GM23338 (cell line): ENCODE measurements around the gene GNA12. TPM values are rescaled to one million over a fixed set of nuclear protein-coding genes. Genes with fewer than 3 reads are reported as not detected.
A peak's percentile ranks its signal among the peaks of the same experiment; 100 is the strongest.

Experiments used
- ATAC-seq: fragments of 200-7000 bp; cut with Tn5 transposase; 3 replicates; pipeline ENCODE4 v1.9.1; 2020
- DNase-seq: peaks from one replicate; pipeline ENCODE4 v3.0.0-alpha.2; 2015; ENCODE audit warnings: low spot score
- H2AFZ ChIP-seq: fragments of 200-600 bp; sonication (generic); 2 replicates; pipeline ENCODE4 v1.8.0; 2016; ENCODE audit warnings: antibody characterized with exemption, mild to moderate bottlenecking, moderate library complexity
- H3F3A ChIP-seq: fragments of 200-600 bp; sonication (generic); replicated peaks from 2 replicates; pipeline ENCODE4 v1.8.0; 2017; ENCODE audit warnings: antibody characterized with exemption, mixed run types, low read depth
- H3K27ac ChIP-seq: fragments of 200-600 bp; sonication (generic); 2 replicates; pipeline ENCODE4 v1.6.1; 2016; ENCODE audit warnings: low read depth
- H3K27me3 ChIP-seq: fragments of 200-600 bp; sonication (generic); 2 replicates; pipeline ENCODE4 v1.8.0; 2016; ENCODE audit warnings: mild to moderate bottlenecking, mixed run types, moderate library complexity; ENCODE audit not compliant: insufficient read depth
- H3K36me3 ChIP-seq: fragments of 200-600 bp; sonication (generic); 2 replicates; pipeline ENCODE4 v1.8.0; 2016; ENCODE audit warnings: mild to moderate bottlenecking; ENCODE audit not compliant: insufficient read depth
- H3K4me1 ChIP-seq: fragments of 200-600 bp; sonication (generic); 2 replicates; pipeline ENCODE4 v1.8.0; 2016; ENCODE audit warnings: mild to moderate bottlenecking, moderate library complexity; ENCODE audit not compliant: insufficient read depth
- H3K4me2 ChIP-seq: fragments of 200-600 bp; sonication (generic); 2 replicates; pipeline ENCODE4 v1.7.1; 2017; ENCODE audit warnings: mixed run types
- H3K4me3 ChIP-seq: fragments of 200-600 bp; sonication (generic); 2 replicates; pipeline ENCODE4 v1.6.1; 2016; ENCODE audit warnings: mixed run types
- H3K79me2 ChIP-seq: fragments of 200-600 bp; sonication (generic); replicated peaks from 2 replicates; pipeline ENCODE4 v1.8.0; 2017; ENCODE audit warnings: mild to moderate bottlenecking; ENCODE audit not compliant: insufficient read depth
- H3K9me2 ChIP-seq: fragments of 200-600 bp; sonication (generic); 2 replicates; pipeline ENCODE4 v1.8.0; 2017; ENCODE audit not compliant: insufficient read depth
- H4K20me1 ChIP-seq: fragments of 200-600 bp; sonication (generic); replicated peaks from 2 replicates; pipeline ENCODE4 v1.8.0; 2017; ENCODE audit warnings: mild to moderate bottlenecking; ENCODE audit not compliant: insufficient read depth
- H3K27ac Mint-ChIP-seq: 2 replicates; pipeline ENCODE4 v1.8.0; 2020; ENCODE audit warnings: inconsistent platforms, mild to moderate bottlenecking, moderate library complexity, mixed read lengths
- H3K27me3 Mint-ChIP-seq: 3 replicates; pipeline ENCODE4 v1.8.0; 2022; ENCODE audit warnings: low read depth, mild to moderate bottlenecking, moderate library complexity, mixed read lengths, inconsistent platforms; ENCODE audit not compliant: insufficient read depth, poor library complexity
- H3K36me3 Mint-ChIP-seq: 3 replicates; pipeline ENCODE4 v1.8.0; 2021; ENCODE audit warnings: low read depth, mild to moderate bottlenecking, inconsistent platforms, moderate library complexity, mixed read lengths
- H3K4me1 Mint-ChIP-seq: 3 replicates; pipeline ENCODE4 v1.8.0; 2020; ENCODE audit warnings: mild to moderate bottlenecking, inconsistent platforms, mixed read lengths
- H3K4me3 Mint-ChIP-seq: 3 replicates; pipeline ENCODE4 v1.8.0; 2021; ENCODE audit warnings: moderate library complexity, mild to moderate bottlenecking, inconsistent platforms, mixed read lengths
- H3K9me3 Mint-ChIP-seq: 3 replicates; pipeline ENCODE4 v1.8.0; 2020; ENCODE audit warnings: moderate library complexity, mild to moderate bottlenecking, inconsistent platforms, mixed read lengths
- EZH2 ChIP-seq: fragments of 200-600 bp; sonication (generic); IDR thresholded peaks from one replicate; pipeline ENCODE4 v1.8.0; 2017; ENCODE audit warnings: antibody characterized with exemption, mild to moderate bottlenecking, low read depth; ENCODE audit not compliant: unreplicated experiment
- NANOG ChIP-seq: IDR thresholded peaks from 2 replicates; pipeline ENCODE4 v1.6.1; 2016; ENCODE audit warnings: antibody characterized with exemption, borderline replicate concordance
- POLR2AphosphoS5 ChIP-seq: IDR thresholded peaks from 2 replicates; pipeline ENCODE4 v1.6.1; 2016; ENCODE audit warnings: antibody characterized with exemption, low read depth
- polyA plus RNA-seq: library from polyadenylated mRNA; unstranded; fragments of >200 nt; fragmentation: Nextera tagmentation; extraction: Ambion mirVana; gene quantifications from 2 replicates; pipeline ENCODE4 v1.2.1, GENCODE V29; 2016
- total RNA-seq: library from RNA; depleted of rRNA; stranded (reverse); fragments of >200 nt; shearing (Covaris generic); gene quantifications from 2 replicates; pipeline ENCODE4 v1.2.3, GENCODE V29; 2014
- TF ChIP-seq, protein P1 (sequence below): IDR thresholded peaks from one replicate; pipeline ENCODE4 v1.6.1; 2018; ENCODE audit warnings: antibody characterized with exemption; ENCODE audit not compliant: unreplicated experiment
- TF ChIP-seq, protein P2 (sequence below): fragments of 250-450 bp; sonication (Bioruptor Pico); IDR thresholded peaks from 2 replicates; pipeline ENCODE4 v1.5.0; 2020; ENCODE audit warnings: mild to moderate bottlenecking, moderate library complexity

GNA12 gene
- total and polyA plus RNA-seq, 2 experiments from 2014 or later = 24.0 to 87.7 TPM

DNA sequence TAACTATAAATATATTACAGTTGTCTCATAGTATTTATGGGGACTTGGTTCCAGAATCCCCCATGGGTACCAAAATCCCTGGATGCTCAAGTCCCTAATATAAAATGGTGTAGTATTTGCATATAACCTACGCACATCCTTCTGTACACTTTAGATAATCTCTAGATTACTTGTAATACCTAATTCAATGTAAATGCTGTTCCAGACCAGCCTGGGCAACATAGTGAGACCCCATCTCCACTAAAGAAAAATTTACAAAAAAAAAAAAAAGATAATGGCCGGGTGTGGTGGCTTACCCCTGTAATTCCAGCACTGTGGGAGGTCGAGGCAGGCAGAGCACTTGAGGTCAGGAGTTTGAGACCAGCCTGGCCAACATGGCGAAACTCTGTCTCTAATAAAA lies 17.4 kb upstream of the GNA12 start:
- peaks cover 4% of the 10 kb centered on the region for H3K27me3 Mint-ChIP-seq
- Histone ChIP-seq H3K4me3 (no peak overlapping the region), H3K4me2 (no peak overlapping the region), H2AFZ (no peak overlapping the region), H3K27me3 (no peaks in the 10 kb centered on the region), H3K27ac (no peak overlapping the region), H3K36me3 (no peaks in the 10 kb centered on the region), H3K4me1 (peaks cover 13% of the 10 kb centered on the region; the same call in 1 of the 2 replicates), H4K20me1 (no peaks in the 10 kb centered on the region), H3K9me2 (no peaks in the 10 kb centered on the region), H3F3A (0 out of 2 replicates have a peak, but pooled peaks cover 7% of the 10 kb centered on the region), H3K79me2 (no peaks in the 10 kb centered on the region)
- no peaks in the 10 kb centered on the region for H3K9me3 Mint-ChIP-seq
- H3K4me3 Mint-ChIP-seq = no peak overlapping the region
- no peak for ATAC-seq
- no peak overlapping the region for H3K27ac Mint-ChIP-seq
- no peaks in the 10 kb centered on the region for H3K36me3 Mint-ChIP-seq
- no peak for DNase-seq
- TF ChIP-seq NANOG (no peak), EZH2 (no peak)
- TF ChIP-seq, protein P1, sequence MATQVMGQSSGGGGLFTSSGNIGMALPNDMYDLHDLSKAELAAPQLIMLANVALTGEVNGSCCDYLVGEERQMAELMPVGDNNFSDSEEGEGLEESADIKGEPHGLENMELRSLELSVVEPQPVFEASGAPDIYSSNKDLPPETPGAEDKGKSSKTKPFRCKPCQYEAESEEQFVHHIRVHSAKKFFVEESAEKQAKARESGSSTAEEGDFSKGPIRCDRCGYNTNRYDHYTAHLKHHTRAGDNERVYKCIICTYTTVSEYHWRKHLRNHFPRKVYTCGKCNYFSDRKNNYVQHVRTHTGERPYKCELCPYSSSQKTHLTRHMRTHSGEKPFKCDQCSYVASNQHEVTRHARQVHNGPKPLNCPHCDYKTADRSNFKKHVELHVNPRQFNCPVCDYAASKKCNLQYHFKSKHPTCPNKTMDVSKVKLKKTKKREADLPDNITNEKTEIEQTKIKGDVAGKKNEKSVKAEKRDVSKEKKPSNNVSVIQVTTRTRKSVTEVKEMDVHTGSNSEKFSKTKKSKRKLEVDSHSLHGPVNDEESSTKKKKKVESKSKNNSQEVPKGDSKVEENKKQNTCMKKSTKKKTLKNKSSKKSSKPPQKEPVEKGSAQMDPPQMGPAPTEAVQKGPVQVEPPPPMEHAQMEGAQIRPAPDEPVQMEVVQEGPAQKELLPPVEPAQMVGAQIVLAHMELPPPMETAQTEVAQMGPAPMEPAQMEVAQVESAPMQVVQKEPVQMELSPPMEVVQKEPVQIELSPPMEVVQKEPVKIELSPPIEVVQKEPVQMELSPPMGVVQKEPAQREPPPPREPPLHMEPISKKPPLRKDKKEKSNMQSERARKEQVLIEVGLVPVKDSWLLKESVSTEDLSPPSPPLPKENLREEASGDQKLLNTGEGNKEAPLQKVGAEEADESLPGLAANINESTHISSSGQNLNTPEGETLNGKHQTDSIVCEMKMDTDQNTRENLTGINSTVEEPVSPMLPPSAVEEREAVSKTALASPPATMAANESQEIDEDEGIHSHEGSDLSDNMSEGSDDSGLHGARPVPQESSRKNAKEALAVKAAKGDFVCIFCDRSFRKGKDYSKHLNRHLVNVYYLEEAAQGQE = no peak
- peaks cover 14% of the 10 kb centered on the region for H3K4me1 Mint-ChIP-seq

DNA sequence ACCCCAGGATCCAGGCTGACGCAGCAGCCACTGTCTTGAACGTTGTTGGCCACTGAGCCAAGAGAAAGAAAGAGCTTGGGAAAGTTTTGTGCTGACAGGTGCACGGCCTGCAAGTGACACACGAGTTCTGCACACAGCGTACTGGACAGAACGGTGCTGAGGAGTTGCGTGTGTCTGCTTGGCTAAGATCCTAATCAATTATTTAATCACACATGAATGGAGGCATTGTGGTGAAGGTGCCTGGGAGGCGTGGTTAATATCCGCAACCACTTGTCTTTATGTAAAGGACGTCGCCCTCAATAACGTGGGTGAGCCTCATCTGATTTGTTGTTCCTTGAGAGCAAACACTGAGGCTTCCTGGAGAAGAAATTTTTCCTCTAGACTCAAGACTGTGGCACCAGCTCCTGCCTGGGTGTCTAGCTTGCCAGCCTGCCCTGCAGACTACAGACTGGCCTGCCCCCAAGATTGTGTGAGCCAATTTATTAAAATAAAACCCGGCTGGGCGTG lies 16.6 kb upstream of the GNA12 start:
- H3K9me3 Mint-ChIP-seq = no peaks in the 10 kb centered on the region
- H3K4me1 Mint-ChIP-seq = peaks cover 14% of the 10 kb centered on the region
- peak overlapping the region; percentile 38; the same call in 1 of the 2 replicates for H2AFZ ChIP-seq
- no peak overlapping the region for H3K4me2 ChIP-seq
- no peaks in the 10 kb centered on the region for H3K27me3 ChIP-seq
- H4K20me1 ChIP-seq = no peaks in the 10 kb centered on the region
- no peak overlapping the region for H3K27ac Mint-ChIP-seq
- TF ChIP-seq, protein P1 = no peak
- TF ChIP-seq, protein P2, sequence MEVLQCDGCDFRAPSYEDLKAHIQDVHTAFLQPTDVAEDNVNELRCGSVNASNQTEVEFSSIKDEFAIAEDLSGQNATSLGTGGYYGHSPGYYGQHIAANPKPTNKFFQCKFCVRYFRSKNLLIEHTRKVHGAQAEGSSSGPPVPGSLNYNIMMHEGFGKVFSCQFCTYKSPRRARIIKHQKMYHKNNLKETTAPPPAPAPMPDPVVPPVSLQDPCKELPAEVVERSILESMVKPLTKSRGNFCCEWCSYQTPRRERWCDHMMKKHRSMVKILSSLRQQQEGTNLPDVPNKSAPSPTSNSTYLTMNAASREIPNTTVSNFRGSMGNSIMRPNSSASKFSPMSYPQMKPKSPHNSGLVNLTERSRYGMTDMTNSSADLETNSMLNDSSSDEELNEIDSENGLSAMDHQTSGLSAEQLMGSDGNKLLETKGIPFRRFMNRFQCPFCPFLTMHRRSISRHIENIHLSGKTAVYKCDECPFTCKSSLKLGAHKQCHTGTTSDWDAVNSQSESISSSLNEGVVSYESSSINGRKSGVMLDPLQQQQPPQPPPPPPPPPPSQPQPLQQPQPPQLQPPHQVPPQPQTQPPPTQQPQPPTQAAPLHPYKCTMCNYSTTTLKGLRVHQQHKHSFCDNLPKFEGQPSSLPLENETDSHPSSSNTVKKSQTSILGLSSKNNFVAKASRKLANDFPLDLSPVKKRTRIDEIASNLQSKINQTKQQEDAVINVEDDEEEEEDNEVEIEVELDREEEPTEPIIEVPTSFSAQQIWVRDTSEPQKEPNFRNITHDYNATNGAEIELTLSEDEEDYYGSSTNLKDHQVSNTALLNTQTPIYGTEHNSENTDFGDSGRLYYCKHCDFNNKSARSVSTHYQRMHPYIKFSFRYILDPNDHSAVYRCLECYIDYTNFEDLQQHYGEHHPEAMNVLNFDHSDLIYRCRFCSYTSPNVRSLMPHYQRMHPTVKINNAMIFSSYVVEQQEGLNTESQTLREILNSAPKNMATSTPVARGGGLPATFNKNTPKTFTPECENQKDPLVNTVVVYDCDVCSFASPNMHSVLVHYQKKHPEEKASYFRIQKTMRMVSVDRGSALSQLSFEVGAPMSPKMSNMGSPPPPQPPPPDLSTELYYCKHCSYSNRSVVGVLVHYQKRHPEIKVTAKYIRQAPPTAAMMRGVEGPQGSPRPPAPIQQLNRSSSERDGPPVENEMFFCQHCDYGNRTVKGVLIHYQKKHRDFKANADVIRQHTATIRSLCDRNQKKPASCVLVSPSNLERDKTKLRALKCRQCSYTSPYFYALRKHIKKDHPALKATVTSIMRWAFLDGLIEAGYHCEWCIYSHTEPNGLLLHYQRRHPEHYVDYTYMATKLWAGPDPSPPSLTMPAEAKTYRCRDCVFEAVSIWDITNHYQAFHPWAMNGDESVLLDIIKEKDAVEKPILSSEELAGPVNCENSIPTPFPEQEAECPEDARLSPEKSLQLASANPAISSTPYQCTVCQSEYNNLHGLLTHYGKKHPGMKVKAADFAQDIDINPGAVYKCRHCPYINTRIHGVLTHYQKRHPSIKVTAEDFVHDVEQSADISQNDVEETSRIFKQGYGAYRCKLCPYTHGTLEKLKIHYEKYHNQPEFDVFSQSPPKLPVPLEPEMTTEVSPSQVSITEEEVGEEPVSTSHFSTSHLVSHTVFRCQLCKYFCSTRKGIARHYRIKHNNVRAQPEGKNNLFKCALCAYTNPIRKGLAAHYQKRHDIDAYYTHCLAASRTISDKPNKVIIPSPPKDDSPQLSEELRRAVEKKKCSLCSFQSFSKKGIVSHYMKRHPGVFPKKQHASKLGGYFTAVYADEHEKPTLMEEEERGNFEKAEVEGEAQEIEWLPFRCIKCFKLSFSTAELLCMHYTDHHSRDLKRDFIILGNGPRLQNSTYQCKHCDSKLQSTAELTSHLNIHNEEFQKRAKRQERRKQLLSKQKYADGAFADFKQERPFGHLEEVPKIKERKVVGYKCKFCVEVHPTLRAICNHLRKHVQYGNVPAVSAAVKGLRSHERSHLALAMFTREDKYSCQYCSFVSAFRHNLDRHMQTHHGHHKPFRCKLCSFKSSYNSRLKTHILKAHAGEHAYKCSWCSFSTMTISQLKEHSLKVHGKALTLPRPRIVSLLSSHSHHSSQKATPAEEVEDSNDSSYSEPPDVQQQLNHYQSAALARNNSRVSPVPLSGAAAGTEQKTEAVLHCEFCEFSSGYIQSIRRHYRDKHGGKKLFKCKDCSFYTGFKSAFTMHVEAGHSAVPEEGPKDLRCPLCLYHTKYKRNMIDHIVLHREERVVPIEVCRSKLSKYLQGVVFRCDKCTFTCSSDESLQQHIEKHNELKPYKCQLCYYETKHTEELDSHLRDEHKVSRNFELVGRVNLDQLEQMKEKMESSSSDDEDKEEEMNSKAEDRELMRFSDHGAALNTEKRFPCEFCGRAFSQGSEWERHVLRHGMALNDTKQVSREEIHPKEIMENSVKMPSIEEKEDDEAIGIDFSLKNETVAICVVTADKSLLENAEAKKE (CRISPR knock-in tag) = no peak
- TF ChIP-seq POLR2AphosphoS5 = no peak
- no peaks in the 10 kb centered on the region for H3K79me2 ChIP-seq
- H3K27me3 Mint-ChIP-seq = peaks cover 3% of the 10 kb centered on the region
- H3K4me3 ChIP-seq = no peak overlapping the region
- peaks cover 13% of the 10 kb centered on the region; the same call in 1 of the 2 replicates for H3K4me1 ChIP-seq
- ATAC-seq (no peak), DNase-seq (no peak)
- no peaks in the 10 kb centered on the region for H3K36me3 Mint-ChIP-seq
- no peaks in the 10 kb centered on the region for H3K36me3 ChIP-seq
- H3K4me3 Mint-ChIP-seq = no peak overlapping the region
- no peak overlapping the region for H3K27ac ChIP-seq
- H3K9me2 ChIP-seq = no peaks in the 10 kb centered on the region
- 0 out of 2 replicates have a peak, but pooled peaks cover 7% of the 10 kb centered on the region for H3F3A ChIP-seq
